WI38 (cell line): ENCODE data around the gene NDST1.
A peak's percentile ranks its signal among the peaks of the same experiment; 100 is the strongest.

Experiments used
- H3K4me3 ChIP-seq: 2 replicates; pipeline ENCODE4 v1.5.1; 2011; ENCODE audit warnings: low read depth, mild to moderate bottlenecking, control low read depth, low read length
- CTCF ChIP-seq: IDR thresholded peaks from 2 replicates; pipeline ENCODE4 v1.5.1; 2012; ENCODE audit warnings: low read depth, mild to moderate bottlenecking, control low read depth, low read length

Gene NDST1

GRCh38 chr5:150485693-150486401 is 22.1 kb upstream of the NDST1 start:
- peak overlapping the region; percentile 88 for H3K4me3 ChIP-seq
- TF ChIP-seq CTCF: no peak

- no peak for TF ChIP-seq CTCF
- peak overlapping the region; percentile 88 for H3K4me3 ChIP-seq
Measured at GRCh38 chr5:150486402-150487198, 21.3 kb upstream of the NDST1 start.

GRCh38 chr5:150487199-150488061 is 20.5 kb upstream of the NDST1 start:
- no peak for TF ChIP-seq CTCF
- peak overlapping the region; percentile 88 for H3K4me3 ChIP-seq

GRCh38 chr5:150488519-150489359 is 19.2 kb upstream of the NDST1 start:
- TF ChIP-seq CTCF: no peak
- H3K4me3 ChIP-seq: peak overlapping the region; percentile 88

GRCh38 chr5:150489360-150490295 is 18.3 kb upstream of the NDST1 start:
- H3K4me3 ChIP-seq: peak overlapping the region; percentile 28

More at GRCh38 chr5:150489360-150490295, 18.3 kb upstream of the NDST1 start:
- TF ChIP-seq CTCF: no peak
